HG03432 (cell line): ENCODE data around the gene LOXHD1.

Experiments
- ATAC-seq: cut with Tn5 transposase; IDR thresholded peaks from one replicate; pipeline ENCODE4 v1.9.1; 2021; ENCODE audit warnings: mild to moderate bottlenecking, moderate library complexity; ENCODE audit not compliant: unreplicated experiment

LOXHD1 gene

DNA sequence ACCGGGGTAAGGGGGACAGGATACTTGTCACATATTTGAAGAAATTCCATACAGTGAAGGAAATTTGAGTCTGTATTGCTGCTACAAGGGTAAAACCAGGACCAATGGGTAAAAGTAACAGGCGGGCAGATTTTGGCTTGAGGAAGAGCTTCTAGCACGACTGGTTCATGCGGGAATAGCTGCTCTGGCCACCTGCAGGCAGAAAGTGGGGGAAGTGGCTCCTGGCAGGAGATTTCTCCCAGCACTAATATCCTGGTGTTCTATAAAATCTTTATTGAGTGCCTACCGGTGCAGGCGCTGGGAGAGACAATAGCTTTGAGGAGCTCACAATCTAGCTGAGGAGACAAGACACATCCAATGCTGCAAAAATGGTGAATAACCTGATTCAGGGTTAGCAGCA is 198.5 kb downstream of the LOXHD1 start:
- no peak for ATAC-seq

DNA sequence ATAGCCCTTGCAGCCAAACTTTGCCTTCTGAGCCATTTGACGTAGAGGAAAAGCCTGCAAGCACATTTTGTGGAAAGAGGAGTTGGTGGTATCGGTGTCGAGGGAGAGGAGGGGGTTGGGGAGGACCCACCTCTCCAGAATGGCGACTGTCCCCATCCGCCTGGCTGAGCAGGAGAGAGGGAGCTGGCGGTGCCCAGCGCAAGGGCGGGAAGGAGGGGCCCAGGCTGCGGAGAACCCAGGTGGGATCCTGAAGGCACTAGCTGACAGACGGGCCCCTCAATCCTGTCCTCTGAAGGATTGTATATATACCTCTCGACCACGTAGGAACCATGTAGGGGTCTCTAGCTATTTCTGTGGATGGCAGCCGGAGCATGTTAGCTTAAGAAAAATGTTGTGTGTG is 200.3 kb downstream of the LOXHD1 start:
- ATAC-seq: no peak

DNA sequence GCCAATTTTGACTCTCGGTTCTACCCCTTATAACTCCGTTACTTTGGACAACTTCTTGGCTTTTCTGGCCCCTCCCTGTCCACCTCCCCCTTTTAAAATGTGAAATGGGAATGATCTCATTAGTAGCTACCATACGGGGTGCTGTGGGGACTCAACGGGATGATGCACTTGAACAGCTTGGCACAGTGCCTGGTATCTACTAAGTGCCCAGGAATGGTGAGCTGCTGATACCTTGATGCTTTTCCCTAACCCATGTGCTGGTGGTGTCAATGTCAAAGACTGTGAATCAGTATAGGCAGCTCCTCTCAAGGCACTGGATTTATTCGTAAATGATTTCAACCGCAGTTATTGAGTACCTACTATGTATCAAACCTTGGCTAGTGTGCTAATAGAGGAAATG is 204.2 kb downstream of the LOXHD1 start:
- ATAC-seq: no peak

DNA sequence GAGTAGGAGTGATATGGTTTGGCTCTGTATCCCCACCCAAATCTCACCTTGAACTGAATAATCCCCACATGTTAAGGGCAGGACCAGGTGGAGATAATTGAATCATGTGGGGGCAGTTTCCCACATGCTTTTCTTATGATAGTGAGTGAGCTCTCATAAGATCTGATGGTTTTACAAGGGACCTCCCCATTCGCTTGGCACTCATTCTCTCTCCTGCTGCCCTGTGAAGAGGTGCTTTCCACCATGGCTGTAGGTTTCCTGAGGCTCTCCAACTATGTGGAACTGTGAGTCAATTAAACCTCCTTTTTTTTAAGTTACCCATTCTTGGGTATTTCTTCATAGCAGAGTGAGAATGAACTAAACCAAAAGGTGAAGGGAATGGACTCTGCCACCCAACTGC is 207.5 kb downstream of the LOXHD1 start:
- no peak for ATAC-seq

DNA sequence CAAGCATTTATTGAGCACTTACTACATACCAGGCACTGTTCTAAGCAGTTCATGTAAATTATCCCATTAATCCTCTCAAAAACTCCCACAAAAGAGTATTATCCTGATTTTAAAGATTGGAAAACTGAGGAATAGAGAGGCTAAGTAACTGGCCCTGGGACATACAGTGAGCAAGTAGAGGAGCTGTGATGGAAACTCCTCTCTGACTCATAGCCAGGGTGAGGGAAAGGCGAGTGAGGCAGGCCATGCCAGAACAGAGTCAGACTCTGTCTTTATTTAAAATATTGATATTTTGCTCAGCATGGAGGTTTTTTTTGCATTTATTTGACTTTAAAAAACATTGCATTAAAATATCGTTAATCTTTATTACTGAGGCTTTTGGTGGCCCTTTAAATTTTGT is 208.0 kb downstream of the LOXHD1 start:
- no peak for ATAC-seq

DNA sequence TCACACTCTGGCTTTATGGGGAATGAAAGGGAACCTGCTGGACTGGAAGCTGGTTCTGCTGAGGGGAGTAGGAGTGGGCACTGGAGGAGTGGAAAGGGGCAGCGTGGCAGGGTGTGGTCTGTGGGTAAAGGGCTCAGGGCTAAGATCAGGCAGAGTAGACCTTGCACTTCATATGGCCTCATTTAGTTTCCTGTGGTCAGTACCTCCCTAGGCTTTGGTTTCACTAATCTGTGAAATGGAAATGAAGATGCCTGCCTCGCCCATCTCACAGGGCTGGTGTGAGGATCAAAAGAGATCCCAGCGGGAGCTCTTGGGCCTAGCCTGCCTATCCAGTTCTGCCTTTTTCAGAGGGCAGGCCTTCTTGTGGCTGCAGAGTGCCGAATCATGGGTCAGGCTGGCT is 208.7 kb downstream of the LOXHD1 start:
- ATAC-seq: no peak

DNA sequence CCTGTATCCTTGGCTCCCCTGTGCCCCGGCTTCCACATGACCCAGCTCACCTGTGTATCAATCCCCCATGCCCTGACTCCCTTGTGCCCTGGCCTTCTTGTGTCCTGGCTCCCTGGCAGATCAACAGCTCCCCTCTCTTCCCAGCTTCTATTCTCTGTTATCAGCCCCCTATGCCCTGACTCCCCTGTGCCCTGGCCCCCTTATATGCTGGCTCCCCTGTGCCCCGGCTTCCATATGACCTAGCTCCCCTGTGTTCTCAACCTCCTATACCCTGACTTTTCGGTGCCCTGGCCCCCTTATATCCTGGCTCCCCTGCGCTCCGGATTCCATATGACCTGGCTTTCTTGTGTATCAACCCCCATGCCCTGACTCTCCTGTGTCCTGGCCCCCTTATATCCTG is 209.2 kb downstream of the LOXHD1 start:
- ATAC-seq: no peak

DNA sequence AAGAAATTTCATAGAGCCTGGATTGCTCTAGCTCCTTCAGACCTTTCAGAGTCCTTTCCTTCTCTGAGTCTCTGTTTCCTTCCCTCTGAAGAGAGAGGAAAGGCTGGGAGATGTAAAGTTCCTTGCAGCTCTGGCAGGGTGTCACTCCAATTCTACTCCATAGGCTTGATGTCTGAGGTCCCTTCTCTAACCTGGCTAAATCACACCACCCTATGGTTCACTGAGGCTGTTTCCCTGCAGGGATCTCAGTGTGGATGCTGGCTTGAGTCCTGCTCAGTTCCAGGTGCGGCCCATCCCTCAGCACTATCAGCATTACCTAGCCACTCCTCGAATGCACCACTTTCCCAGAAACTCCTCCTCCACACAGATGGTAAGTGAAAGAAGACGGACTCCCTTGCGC is 209.7 kb downstream of the LOXHD1 start:
- ATAC-seq: no peak

DNA sequence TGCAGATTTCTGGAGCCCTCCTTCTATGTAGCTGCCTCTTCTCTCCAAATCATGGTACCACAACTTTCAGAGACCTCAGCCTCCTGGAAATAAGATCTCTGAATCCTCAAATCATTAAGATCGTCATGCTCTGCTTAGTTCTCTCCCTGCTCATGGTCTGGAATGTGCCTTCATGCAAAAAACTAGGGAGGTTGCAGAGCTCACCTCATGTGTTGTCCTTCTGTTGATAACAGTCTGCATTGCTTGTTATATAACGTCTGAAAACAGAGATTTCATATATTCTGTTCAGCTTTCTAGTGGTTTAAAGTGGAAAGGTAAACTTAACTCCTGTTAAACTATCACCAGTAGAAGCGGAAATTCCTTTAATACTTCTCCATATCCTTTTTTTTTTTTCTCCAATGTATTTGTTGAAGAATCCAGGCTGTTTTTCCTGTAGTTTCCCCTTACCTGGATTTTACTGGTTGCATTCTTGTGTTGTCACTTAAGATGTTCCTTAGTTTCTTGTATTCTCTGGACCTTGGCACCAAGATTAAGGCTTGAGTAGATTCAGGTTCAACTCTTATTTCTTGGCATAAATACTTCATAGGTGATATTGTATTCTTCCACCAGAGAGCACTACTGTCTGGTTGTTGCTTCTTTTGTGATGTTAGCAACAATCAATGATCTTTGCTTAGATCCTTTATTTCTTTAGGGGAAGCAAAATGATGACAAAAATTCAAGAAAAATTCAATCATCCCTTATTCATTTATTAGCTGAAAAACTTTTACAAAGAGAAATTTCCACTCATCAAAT is 211.3 kb downstream of the LOXHD1 start:
- no peak for ATAC-seq

DNA sequence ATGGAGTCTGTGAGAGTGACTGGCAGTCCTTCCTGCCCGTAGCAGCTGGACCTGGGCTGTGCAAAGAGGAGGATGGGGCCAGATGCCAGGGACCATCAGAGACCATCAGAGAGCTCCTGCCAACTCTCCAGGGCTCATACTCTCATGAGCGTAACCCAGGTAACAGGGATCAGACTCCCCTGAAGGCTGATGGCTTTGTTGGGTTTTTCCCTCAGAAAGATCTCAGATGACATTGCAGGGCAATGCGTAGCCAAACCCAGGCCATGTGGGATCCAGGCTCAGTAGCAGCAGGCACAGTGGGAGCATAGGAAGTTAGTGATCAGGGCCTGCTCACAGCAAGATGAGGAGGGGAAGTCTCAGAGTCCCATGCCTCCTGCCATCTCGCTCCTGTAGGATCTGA is 218.0 kb downstream of the LOXHD1 start:
- ATAC-seq: no peak

DNA sequence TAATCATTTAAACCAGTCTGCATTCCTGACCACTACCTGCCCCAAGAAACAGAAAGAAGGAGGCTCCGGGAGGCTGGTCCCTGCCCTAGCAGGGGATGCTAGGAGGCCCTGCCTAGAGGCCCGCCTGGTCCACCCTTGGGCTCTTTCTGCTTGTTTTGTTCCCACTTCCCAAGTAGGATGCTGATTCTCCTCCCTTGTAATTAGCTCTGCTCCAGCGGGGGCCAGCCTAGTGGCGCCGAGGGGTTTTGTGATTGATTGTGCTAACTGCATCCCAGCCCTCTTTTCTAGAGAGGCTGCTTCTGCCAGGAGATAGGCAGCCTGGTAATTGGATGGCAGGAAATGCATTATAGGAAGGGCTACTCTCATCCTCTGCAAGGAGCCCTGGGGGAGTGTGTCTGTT is 220.0 kb downstream of the LOXHD1 start:
- no peak for ATAC-seq

DNA sequence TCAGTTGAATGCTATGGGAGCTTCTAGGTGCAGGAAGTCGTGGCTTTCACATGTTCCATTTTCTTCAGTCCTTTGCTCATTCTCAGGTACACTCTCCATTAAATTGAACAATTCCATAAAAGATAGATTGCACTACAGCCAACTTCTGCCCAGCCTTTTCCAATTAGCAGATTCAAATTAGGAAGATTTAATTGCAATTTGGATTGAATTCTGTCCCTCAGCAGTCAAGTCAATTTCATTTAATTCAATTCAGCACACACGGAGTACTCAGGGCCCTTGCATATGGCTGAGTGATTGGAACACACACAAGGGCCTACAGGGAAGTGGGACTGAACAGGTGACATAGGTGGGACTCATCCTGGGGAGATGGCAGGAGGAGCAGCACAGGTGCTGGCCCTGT is 220.4 kb downstream of the LOXHD1 start:
- no peak for ATAC-seq

DNA sequence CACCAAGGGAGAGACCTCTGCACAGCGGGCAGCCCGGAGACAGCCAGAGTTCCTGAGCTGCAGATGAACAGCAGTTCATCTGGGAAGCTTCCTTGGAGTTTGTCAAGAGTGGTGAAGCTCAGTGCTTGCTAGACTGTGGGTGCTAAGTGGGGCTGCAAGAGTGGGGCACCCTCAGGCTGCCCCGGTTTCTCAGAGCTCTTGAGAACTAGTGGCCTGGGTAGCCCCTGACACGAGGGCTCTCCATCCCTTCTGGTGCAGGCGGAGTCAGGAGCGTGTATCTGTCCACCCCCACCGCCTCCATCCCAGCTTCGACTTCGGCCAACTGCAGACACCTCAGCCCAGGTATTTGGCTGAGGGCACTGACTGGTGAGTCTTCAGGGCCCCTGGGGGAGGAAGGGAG is 222.0 kb downstream of the LOXHD1 start:
- ATAC-seq: no peak

DNA sequence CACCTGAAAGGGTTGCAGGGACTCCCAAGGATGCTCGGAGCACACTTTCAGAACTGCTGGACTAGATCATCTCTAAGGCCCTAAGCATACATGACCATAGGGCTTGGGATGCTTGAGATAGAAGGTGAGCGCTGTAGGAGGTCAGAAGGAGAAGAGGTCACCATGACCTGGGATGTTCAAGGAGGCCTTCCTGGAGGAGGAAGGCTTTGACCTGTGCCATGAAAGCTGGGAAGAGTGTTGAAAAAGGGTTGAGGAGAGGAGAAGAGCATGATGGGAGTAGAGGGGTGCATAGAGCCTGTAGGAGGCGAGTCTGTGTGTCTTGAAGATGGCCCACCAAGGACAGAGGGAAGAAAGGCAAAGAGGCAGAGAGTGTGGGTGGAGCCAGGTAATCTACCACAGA is 222.4 kb downstream of the LOXHD1 start:
- no peak for ATAC-seq

DNA sequence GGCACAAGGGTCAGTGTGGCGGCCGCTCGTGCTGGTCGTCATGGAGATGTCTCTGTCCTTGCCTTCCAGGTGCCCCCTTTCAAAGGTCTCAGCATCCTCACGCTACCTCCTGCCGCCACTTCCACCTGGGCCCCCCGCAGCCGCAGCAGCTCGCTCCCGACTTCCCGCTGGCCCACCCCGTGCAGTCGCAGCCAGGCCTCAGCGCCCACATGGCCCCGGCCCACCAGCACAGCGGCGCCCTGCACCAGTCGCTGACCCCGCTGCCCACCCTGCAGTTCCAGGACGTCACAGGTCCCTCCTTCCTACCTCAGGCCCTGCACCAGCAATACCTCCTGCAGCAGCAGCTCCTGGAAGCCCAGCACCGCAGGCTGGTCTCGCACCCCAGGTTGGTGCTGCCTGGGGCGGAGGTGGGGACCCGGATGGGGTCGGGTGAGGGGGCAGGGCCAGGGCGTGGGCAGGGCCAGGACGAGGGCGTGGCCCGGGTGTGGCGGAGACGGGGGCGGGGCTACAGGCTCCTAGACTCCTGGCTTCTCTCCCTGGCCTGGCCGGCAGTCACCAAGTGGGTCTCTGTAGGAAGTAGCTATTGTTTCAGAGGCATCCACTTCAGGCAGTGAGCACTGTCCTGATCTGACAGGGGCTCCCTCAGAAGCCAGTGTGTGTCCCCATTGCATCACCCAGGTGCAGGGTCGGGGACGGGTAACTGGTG is 223.7 kb downstream of the LOXHD1 start:
- no peak for ATAC-seq

DNA sequence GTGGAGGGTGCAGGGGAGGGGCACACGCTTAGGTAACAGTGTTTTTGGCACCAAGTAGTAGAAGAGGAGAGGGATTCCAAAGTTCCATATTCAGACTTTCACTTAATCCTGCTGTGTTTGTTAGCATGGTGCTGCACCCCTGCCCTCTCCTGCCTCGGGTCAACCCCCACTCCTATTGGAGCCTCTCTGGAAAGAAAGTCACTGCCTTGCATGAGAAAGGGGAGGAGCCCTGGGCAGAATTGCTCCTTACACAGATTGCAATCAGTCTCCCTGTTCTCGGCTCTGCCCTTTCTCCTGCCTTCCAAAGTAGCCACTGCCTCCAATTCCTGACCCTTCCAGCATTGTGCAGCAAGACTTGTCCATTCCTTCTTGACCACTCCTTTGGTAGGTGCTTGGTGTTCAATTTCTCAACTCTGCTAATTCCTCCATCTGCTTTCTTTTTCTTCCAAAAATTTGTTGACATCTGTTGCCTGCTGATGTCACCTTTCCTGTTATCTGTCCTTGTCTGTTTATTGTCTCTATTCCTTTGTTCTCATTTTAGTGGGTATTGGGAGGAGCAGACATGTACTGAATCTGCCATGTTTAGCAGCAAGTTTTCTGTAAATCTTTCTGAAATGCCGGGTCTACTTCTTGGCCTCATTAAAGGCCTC is 225.4 kb downstream of the LOXHD1 start:
- ATAC-seq: no peak

DNA sequence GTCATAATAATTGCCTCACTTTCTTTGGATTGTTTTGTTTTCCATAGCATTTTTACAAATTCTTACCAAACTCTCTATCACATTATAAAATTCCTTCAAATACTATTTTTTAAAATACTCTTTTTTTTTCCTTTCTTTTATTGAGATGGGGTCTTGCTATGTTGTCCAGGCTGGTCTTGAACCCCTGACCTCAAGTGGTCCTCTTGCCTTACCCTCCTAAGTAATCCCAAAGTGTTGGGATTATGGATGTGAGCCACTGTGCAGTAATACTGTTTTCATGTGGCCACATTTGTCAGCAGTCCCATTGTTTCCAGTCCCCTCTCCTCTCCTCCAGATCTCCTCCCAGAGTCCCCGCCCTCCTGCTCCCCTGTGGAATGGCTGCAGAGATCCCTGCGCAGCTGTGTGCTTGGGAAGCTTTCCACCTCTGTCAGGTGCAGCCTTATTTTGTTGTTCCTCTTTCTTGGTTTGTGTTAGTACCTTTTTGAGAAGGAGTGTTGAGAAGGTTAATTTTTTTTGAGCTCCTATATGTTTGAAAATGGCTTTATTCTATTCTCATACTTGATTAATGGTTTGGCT is 227.3 kb downstream of the LOXHD1 start:
- no peak for ATAC-seq

DNA sequence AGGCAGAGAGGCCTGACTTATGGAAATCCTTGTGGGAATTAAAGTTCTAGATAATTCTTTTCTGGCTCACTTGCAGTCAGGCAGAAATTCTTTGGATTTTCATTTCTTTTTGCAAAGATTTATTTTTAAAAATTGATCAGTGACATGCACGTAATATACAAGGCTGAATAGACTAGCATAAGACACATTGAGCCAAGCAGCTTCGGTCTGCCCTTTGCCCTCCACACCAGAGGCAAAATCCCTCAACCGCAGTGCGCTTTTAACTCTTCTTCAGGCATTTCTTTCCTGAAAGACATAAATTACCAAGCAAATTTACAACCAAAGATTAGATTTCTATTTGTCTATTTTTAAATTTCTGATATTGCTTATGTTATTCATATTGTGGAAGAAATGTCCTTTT is 227.9 kb downstream of the LOXHD1 start:
- ATAC-seq: no peak

DNA sequence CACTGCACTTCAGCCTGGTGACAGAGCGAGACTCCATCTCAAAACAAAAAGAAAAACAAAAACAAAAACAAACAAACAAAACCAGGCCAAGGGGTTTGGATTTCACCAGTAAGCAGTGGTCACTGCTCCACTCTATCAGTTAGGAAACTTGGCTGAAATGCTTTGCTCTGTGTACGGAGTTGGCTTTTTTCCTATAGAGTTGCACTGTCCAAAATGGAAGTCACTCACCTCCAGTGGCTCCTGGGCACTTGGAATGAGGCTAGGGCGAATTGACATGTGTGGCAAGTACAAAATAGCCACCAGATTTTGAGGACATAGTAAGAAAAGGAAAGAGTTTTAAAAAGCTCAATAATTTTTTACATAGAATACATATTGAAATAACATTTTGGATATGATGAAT is 228.7 kb downstream of the LOXHD1 start:
- no peak for ATAC-seq

DNA sequence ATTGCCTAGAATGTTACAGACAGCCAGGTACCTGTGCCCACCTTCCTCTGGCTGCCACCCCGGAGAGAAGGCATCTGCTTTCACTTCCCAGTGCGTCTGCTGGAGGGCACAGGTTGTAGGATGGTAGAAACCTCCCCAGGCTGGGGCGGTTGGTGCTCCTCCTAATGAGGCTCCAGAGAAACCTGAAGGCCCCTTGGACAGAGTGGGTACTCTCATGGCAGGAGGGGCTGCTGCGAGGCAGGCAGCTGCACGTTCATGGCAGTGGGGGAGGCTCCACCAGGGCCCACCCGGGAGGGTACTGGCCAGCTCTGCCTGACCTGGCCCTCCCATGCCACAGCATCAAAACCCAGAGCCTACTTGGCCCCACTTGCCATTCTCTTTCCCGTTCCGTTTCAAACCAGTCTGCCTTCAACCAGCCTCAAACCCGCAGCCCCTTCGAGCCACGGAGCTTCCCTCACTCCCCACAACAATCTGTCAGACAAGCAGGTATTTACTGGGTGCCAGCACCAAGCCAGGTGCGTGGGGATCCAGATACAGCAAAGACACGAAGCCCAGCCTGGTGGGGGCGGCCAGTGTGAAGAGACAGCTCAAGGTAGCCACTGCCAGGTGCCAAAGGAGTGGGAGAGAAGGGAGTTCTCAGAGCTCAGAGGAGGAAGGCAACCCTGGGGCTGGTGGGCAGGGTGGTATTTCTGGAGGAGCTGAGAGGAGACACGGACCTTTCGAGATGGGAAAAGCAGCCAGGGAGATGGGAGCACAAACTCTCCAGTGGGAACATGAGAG is 229.6 kb downstream of the LOXHD1 start:
- ATAC-seq: no peak
